Suprapubic skin (tissue), 4 donors: ENCODE results near the gene ENOPH1.

Experiments used
- CTCF ChIP-seq, 2 donors: fragments of 200-600 bp in 1 of 2; fragments of 450-650 bp in 1 of 2; sonication (generic) in 1 of 2; IDR thresholded peaks; one replicate each; pipeline ENCODE4 v1.5.1; 2016 to 2019; ENCODE audit warnings: antibody characterized with exemption in 2 of 2, mild to moderate bottlenecking in 1 of 2, moderate library complexity in 1 of 2
- EP300 ChIP-seq: sonication (generic); formaldehyde crosslinking; IDR thresholded peaks from one replicate; pipeline ENCODE4 v1.6.1; 2017; ENCODE audit warnings: antibody characterized with exemption
- POLR2A ChIP-seq, 2 donors: fragments of 450-650 bp; IDR thresholded peaks; one replicate each; pipeline ENCODE4 v1.6.1; 2017; ENCODE audit warnings: antibody characterized with exemption in 2 of 2, mild to moderate bottlenecking in 2 of 2, moderate library complexity in 2 of 2
- POLR2AphosphoS5 ChIP-seq, 3 donors: sonication (generic); formaldehyde crosslinking; IDR thresholded peaks; one replicate each; pipeline ENCODE4 v1.6.1; 2017; ENCODE audit warnings: antibody characterized with exemption in 3 of 3

- TF ChIP-seq POLR2AphosphoS5 (IDR thresholded peaks at IDR 0.05) (no peak), EP300 (no peak), CTCF (IDR thresholded peaks at IDR 0.05) (no peak), POLR2A (IDR thresholded peaks at IDR 0.05) (no peak)
Observed at GRCh38 chr4:82510216-82510615, 79.8 kb downstream of the ENOPH1 start.
